Coronary artery (tissue), 2 donors: ENCODE results near the gene MGAT5.

Source experiments
- DNase-seq: peaks from one replicate; pipeline ENCODE4 v3.0.0-alpha.2; 2017; ENCODE audit warnings: low spot score
- H3K27ac ChIP-seq, 2 donors: fragments of 200-600 bp; sonication (generic); one replicate each; pipeline ENCODE4 v1.5.1; 2016 to 2019
- H3K4me3 ChIP-seq: fragments of 200-600 bp; sonication (generic); 2 replicates; pipeline ENCODE4 v1.5.1; 2016; ENCODE audit warnings: mild to moderate bottlenecking, moderate library complexity
- CTCF ChIP-seq: fragments of 200-600 bp; sonication (generic); IDR thresholded peaks from one replicate; pipeline ENCODE4 v1.5.1; 2019; ENCODE audit warnings: antibody characterized with exemption

Gene MGAT5

GRCh38 chr2:134230885-134231284, 23.0 kb upstream of the MGAT5 start:
- H3K4me3 ChIP-seq, result no peak overlapping the region
- no peak overlapping the region for H3K27ac ChIP-seq
- DNase-seq, result no peak
- TF ChIP-seq CTCF, result no peak

DNA sequence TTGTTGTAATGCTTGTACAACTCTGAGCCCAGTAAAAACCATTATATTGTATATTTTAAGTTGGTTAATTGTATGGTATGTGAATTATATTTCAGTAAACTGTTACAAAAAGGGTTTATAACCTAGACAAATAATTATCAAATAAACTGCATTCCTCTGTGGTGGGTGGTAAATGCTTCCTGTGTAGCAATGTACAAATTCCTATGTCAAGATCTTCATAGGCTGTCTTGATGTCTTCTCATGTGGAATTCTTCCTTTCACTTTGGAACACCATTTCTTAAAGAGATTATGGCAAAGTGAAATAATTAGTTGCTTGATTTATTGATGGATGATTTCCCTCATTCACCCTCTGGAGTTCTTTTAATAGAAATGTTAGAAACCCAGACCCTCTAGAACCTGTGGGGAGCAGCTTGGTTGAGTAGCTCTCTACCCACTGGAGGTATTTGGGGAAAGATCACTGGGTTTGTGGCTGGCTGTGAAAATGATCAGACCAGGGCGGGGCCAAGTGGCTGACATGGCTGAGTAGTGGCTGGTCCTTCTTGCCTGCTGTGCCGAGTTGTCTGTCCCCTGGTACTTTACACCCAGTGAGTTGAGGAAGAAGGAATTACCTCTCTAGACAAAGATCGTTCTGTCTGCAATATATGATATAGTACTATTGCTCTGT, 22.4 kb upstream of the MGAT5 start:
- no peak overlapping the region for H3K27ac ChIP-seq
- DNase-seq, result no peak
- no peak overlapping the region for H3K4me3 ChIP-seq
- no peak for TF ChIP-seq CTCF

DNA sequence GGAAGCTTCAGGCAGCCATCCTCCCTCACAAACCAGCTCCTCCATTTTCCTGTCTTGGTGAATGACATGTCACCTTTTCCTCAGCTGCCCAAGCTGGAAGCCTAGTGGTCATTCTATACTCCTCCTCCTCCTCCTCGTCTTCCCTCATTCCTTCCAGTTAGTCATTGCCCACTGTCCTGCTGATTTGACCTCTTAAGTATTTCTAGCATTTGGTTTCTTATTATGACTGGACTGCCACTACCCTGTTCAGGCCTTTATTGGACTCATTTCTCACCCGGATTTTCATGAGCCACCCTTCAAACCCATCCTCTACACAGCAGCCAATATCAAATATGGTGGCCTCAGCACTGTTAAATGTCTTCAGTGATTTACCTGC, 21.9 kb upstream of the MGAT5 start:
- TF ChIP-seq CTCF, result no peak
- Histone ChIP-seq H3K27ac (peak overlapping the region in 1 of 2 donors; percentile 10), H3K4me3 (no peak overlapping the region)
- no peak for DNase-seq

GRCh38 chr2:134232461-134232860, 21.4 kb upstream of the MGAT5 start:
- H3K27ac ChIP-seq, result no peak overlapping the region

GRCh38 chr2:134232868-134233727, 20.8 kb upstream of the MGAT5 start:
- TF ChIP-seq CTCF, result no peak
- DNase-seq, result no peak
- Histone ChIP-seq H3K4me3 (no peak overlapping the region), H3K27ac (no peak overlapping the region)

More at GRCh38 chr2:134232461-134232860, 21.4 kb upstream of the MGAT5 start:
- no peak for TF ChIP-seq CTCF
- no peak for DNase-seq
- no peak overlapping the region for H3K4me3 ChIP-seq

- no peak for DNase-seq
- H3K4me3 ChIP-seq, result no peak overlapping the region
- no peak overlapping the region for H3K27ac ChIP-seq
- TF ChIP-seq CTCF, result no peak
These were observed 20.1 kb upstream of the MGAT5 start for GRCh38 chr2:134233728-134234136.

- no peak overlapping the region for H3K4me3 ChIP-seq
These were observed 19.3 kb upstream of the MGAT5 start for GRCh38 chr2:134234535-134234934.

More at GRCh38 chr2:134234535-134234934, 19.3 kb upstream of the MGAT5 start:
- no peak for DNase-seq
- no peak overlapping the region for H3K27ac ChIP-seq
- no peak for TF ChIP-seq CTCF
